ENCODE results near the gene PHETA1.

PHETA1 gene

GRCh38 chr12:111410431-111411184 lies 41.7 kb upstream of the PHETA1 start:
- H3K4me3 ChIP-seq (ENCODE audit: low read length): no peak overlapping the region
- no peaks in the 10 kb centered on the region for H3K9me2 ChIP-seq (replicated peaks; ENCODE audit: control insufficient read depth, low read length)
- H4K20me1 ChIP-seq (ENCODE audit: control insufficient read depth, insufficient read depth, low read depth, low read length): peaks cover 47% of the 10 kb centered on the region
- no peaks in the 10 kb centered on the region for H3K27me3 ChIP-seq (ENCODE audit: control insufficient read depth, low read length)
- H3K4me1 ChIP-seq (ENCODE audit: control insufficient read depth, low read length): peaks cover 59% of the 10 kb centered on the region
- peaks cover 3% of the 10 kb centered on the region; the same call in 1 of the 2 replicates for H3F3A ChIP-seq (ENCODE audit: control insufficient read depth, insufficient read depth)
- no peaks in the 10 kb centered on the region for H3K9me3 ChIP-seq (ENCODE audit: control insufficient read depth, insufficient read depth, low read length)
- H3K4me2 ChIP-seq (ENCODE audit: low read length): no peak overlapping the region; the same call in 1 of the 2 replicates
- H3K27ac ChIP-seq (ENCODE audit: low read depth, low read length): no peak overlapping the region
- peaks cover 11% of the 10 kb centered on the region; the same call in 1 of the 2 replicates for H3K36me3 ChIP-seq (ENCODE audit: control insufficient read depth, low read length)
- no peak for TF ChIP-seq EZH2phosphoT487 (IDR thresholded peaks at IDR 0.05; ENCODE audit: borderline replicate concordance, low read length)
- no peak for TF ChIP-seq CTCF (IDR thresholded peaks at IDR 0.05; ENCODE audit: low read depth, low read length, poor library complexity, severe bottlenecking)
- H3K79me2 ChIP-seq (ENCODE audit: control insufficient read depth, low read length): peaks cover 93% of the 10 kb centered on the region

GRCh38 chr12:111409780-111410430 lies 41.0 kb upstream of the PHETA1 start:
- Histone ChIP-seq H3K4me1 (ENCODE audit: control insufficient read depth, low read length) (peaks cover 62% of the 10 kb centered on the region), H4K20me1 (ENCODE audit: control insufficient read depth, insufficient read depth, low read depth, low read length) (peaks cover 43% of the 10 kb centered on the region), H3K79me2 (ENCODE audit: control insufficient read depth, low read length) (peaks cover 89% of the 10 kb centered on the region), H3F3A (ENCODE audit: control insufficient read depth, insufficient read depth) (peaks cover 3% of the 10 kb centered on the region; the same call in 1 of the 2 replicates), H3K9me2 (replicated peaks; ENCODE audit: control insufficient read depth, low read length) (no peaks in the 10 kb centered on the region), H3K9me3 (ENCODE audit: control insufficient read depth, insufficient read depth, low read length) (no peaks in the 10 kb centered on the region), H3K27me3 (ENCODE audit: control insufficient read depth, low read length) (no peaks in the 10 kb centered on the region), H3K27ac (ENCODE audit: low read depth, low read length) (no peak overlapping the region), H3K36me3 (ENCODE audit: control insufficient read depth, low read length) (peaks cover 11% of the 10 kb centered on the region; the same call in 1 of the 2 replicates), H3K4me3 (ENCODE audit: low read length) (peak overlapping the region; percentile 33), H3K4me2 (ENCODE audit: low read length) (peak overlapping the region; percentile 97)
- TF ChIP-seq CTCF (IDR thresholded peaks at IDR 0.05; ENCODE audit: low read depth, low read length, poor library complexity, severe bottlenecking) (no peak), EZH2phosphoT487 (IDR thresholded peaks at IDR 0.05; ENCODE audit: borderline replicate concordance, low read length) (no peak)

- H3F3A ChIP-seq (ENCODE audit: control insufficient read depth, insufficient read depth): peaks cover 5% of the 10 kb centered on the region; the same call in 1 of the 2 replicates
- H3K27ac ChIP-seq (ENCODE audit: low read depth, low read length): no peak overlapping the region
- TF ChIP-seq CTCF (IDR thresholded peaks at IDR 0.05; ENCODE audit: low read depth, low read length, poor library complexity, severe bottlenecking) (no peak), EZH2phosphoT487 (IDR thresholded peaks at IDR 0.05; ENCODE audit: borderline replicate concordance, low read length) (no peak)
- peak overlapping the region; percentile 97 for H3K4me2 ChIP-seq (ENCODE audit: low read length)
- H3K27me3 ChIP-seq (ENCODE audit: control insufficient read depth, low read length): no peaks in the 10 kb centered on the region
- no peaks in the 10 kb centered on the region for H3K9me2 ChIP-seq (replicated peaks; ENCODE audit: control insufficient read depth, low read length)
- peaks cover 11% of the 10 kb centered on the region; the same call in 1 of the 2 replicates for H3K36me3 ChIP-seq (ENCODE audit: control insufficient read depth, low read length)
- peaks cover 84% of the 10 kb centered on the region for H3K79me2 ChIP-seq (ENCODE audit: control insufficient read depth, low read length)
- H3K4me3 ChIP-seq (ENCODE audit: low read length): peak overlapping the region; percentile 33
- no peaks in the 10 kb centered on the region for H3K9me3 ChIP-seq (ENCODE audit: control insufficient read depth, insufficient read depth, low read length)
- H3K4me1 ChIP-seq (ENCODE audit: control insufficient read depth, low read length): peaks cover 67% of the 10 kb centered on the region
- H4K20me1 ChIP-seq (ENCODE audit: control insufficient read depth, insufficient read depth, low read depth, low read length): peaks cover 40% of the 10 kb centered on the region
These were observed 40.5 kb upstream of the PHETA1 start for GRCh38 chr12:111409403-111409779.
